Fibroblast of the aortic adventitia (primary cell): ENCODE data around the gene RPA1. TPM values are rescaled to one million over a fixed set of nuclear protein-coding genes. Genes with fewer than 3 reads are reported as not detected.
"Not testable (repeated sequence)": the region's sequence is repeated elsewhere in the genome, so short reads cannot be mapped to it uniquely, and the experiment has no call there.

ENCODE experiments used
- DNase-seq: peaks from one replicate; pipeline ENCODE4 v3.0.0-alpha.2; 2010; ENCODE audit warnings: low read depth
- H3K4me3 ChIP-seq: 2 replicates; pipeline ENCODE4 v1.5.1; 2011; ENCODE audit warnings: low read depth, mild to moderate bottlenecking, control low read depth, low read length, moderate library complexity
- CTCF ChIP-seq: IDR thresholded peaks from 2 replicates; pipeline ENCODE4 v1.5.1; 2011; ENCODE audit warnings: mild to moderate bottlenecking, low read length, control low read depth, inconsistent platforms; ENCODE audit not compliant: insufficient read depth
- total RNA-seq: library from RNA; depleted of rRNA; stranded (reverse); fragments of >200 nt; gene quantifications from 2 replicates; pipeline ENCODE4 v1.2.3, GENCODE V29; 2012; ENCODE audit warnings: low replicate concordance

RPA1 gene
- total RNA-seq, 1 donor = 41.2 TPM

GRCh38 chr17:1839516-1839915 lies 9.7 kb downstream of the RPA1 start:
- DNase-seq = no peak
- TF ChIP-seq CTCF = no peak
- H3K4me3 ChIP-seq = no peak overlapping the region

- no peak overlapping the region for H3K4me3 ChIP-seq
- TF ChIP-seq CTCF = no peak
Measured at GRCh38 chr17:1843947-1844346, 14.1 kb downstream of the RPA1 start.

GRCh38 chr17:1847191-1847590 lies 17.4 kb downstream of the RPA1 start:
- TF ChIP-seq CTCF = no peak

More at GRCh38 chr17:1843947-1844346, 14.1 kb downstream of the RPA1 start:
- no peak for DNase-seq

GRCh38 chr17:1852327-1852726 lies 22.5 kb downstream of the RPA1 start:
- no peak for TF ChIP-seq CTCF
- DNase-seq = no peak
- H3K4me3 ChIP-seq = no peak overlapping the region

More at GRCh38 chr17:1847191-1847590, 17.4 kb downstream of the RPA1 start:
- DNase-seq = peak; percentile 8
- no peak overlapping the region for H3K4me3 ChIP-seq

- TF ChIP-seq CTCF = no peak
- DNase-seq = no peak
Measured at GRCh38 chr17:1853698-1854097, 23.9 kb downstream of the RPA1 start.

GRCh38 chr17:1856462-1856861 lies 26.7 kb downstream of the RPA1 start:
- not testable (repeated sequence) for DNase-seq, H3K4me3 ChIP-seq

More at GRCh38 chr17:1853698-1854097, 23.9 kb downstream of the RPA1 start:
- H3K4me3 ChIP-seq = no peak overlapping the region

- no peak for DNase-seq
- TF ChIP-seq CTCF = no peak
- H3K4me3 ChIP-seq = no peak overlapping the region
Measured at GRCh38 chr17:1860978-1861377, 31.2 kb downstream of the RPA1 start.
